HCT116 (cell line): Measurements from ENCODE around the gene BRD3OS. TPM values are rescaled to one million over a fixed set of nuclear protein-coding genes. Genes with fewer than 3 reads are reported as not detected.

Experiments
- ATAC-seq: fragments of 200-7000 bp; cut with Tn5 transposase; 2 replicates; pipeline ENCODE4 v1.9.1; 2020; ENCODE audit warnings: mild to moderate bottlenecking, moderate library complexity
- BruUV-seq: library from RNA; stranded (reverse); fragments of 400-500 nt; replicated peaks from 2 replicates; lab custom pipeline; 2021; lab: Mats Ljungman, UMichigan
- CTCF ChIA-PET: fragments of 300-600 bp; sonication (Branson Sonifier 250); formaldehyde crosslinking; loops from one replicate; lab custom pipeline; 2021; ENCODE audit warnings: antibody characterized with exemption; lab: Charles Lee
- POLR2A ChIA-PET: fragments of 300-600, 350-600 bp; sonication (Branson Sonifier 250); formaldehyde crosslinking; loops from one replicate; lab custom pipeline; 2021; ENCODE audit warnings: antibody characterized with exemption; lab: Charles Lee
- RAD21 ChIA-PET, 2 experiments: fragments of 300-600 bp; sonication (Branson Sonifier 250); formaldehyde crosslinking; loops; one replicate each; lab custom pipeline; 2023; ENCODE audit warnings: low total read pairs in 2 of 2; ENCODE audit not compliant: uncharacterized antibody in 2 of 2, unreplicated experiment in 2 of 2, low non-redundant PET in 1 of 2; lab: Charles Lee
- DNase-seq: peaks from one replicate; pipeline ENCODE4 v3.0.0-alpha.2; 2010; ENCODE audit warnings: low read depth, low spot score
- H2AFZ ChIP-seq: fragments of 200-600 bp; shearing (Covaris generic), sonication (generic); 2 replicates; pipeline ENCODE4 v1.6.1; 2017; ENCODE audit warnings: low read depth, mixed run types, mixed read lengths, antibody characterized with exemption, low read length; ENCODE audit not compliant: poor library complexity, severe bottlenecking
- H3K27ac ChIP-seq: 2 replicates; pipeline ENCODE4 v1.5.1; 2012; ENCODE audit warnings: low read depth, low read length
- H3K27me3 ChIP-seq: fragments of 200-600 bp; sonication (generic); 2 replicates; pipeline ENCODE4 v1.6.1; 2016; ENCODE audit warnings: mixed run types, low read length, mixed read lengths; ENCODE audit not compliant: insufficient read depth
- H3K36me3 ChIP-seq, 2 experiments: fragments of 200-500 bp in 1 of 2; fragments of 200-600 bp in 1 of 2; sonication (Bioruptor generic) in 1 of 2; sonication (generic) in 1 of 2; 2 replicates each; pipeline versions ENCODE4 v1.5.1 to v1.6.1; 2014 to 2016; ENCODE audit warnings: low read length in 2 of 2, inconsistent platforms in 1 of 2, mixed read lengths in 1 of 2, mixed run types in 1 of 2; ENCODE audit not compliant: insufficient read depth in 2 of 2, control insufficient read depth in 1 of 2
- H3K4me1 ChIP-seq, 2 experiments: fragments of 200-600 bp in 1 of 2; sonication (generic) in 1 of 2; 2 replicates each; pipeline versions ENCODE4 v1.5.1 to v1.6.1; 2012 to 2017; ENCODE audit warnings: low read length in 2 of 2, inconsistent platforms in 1 of 2, mild to moderate bottlenecking in 1 of 2, mixed read lengths in 1 of 2, mixed run types in 1 of 2, moderate library complexity in 1 of 2; ENCODE audit not compliant: insufficient read depth in 2 of 2, control insufficient read depth in 1 of 2
- H3K4me2 ChIP-seq: fragments of 200-600 bp; sonication (generic); 2 replicates; pipeline ENCODE4 v1.6.1; 2017; ENCODE audit warnings: mixed run types, low read length, mixed read lengths
- H3K4me3 ChIP-seq, 2 experiments: fragments of 200-600 bp in 1 of 2; sonication (generic) in 1 of 2; replicated peaks in 1 of 2; 2 replicates each; pipeline ENCODE4 v1.5.1; 2011 to 2016; ENCODE audit warnings: low read length in 2 of 2, control low read depth in 1 of 2, low read depth in 1 of 2, mild to moderate bottlenecking in 1 of 2, mixed read lengths in 1 of 2, mixed run types in 1 of 2
- H3K79me2 ChIP-seq: fragments of 200-600 bp; sonication (generic); 2 replicates; pipeline ENCODE4 v1.6.1; 2017; ENCODE audit warnings: mild to moderate bottlenecking, mixed run types, low read length, moderate library complexity, mixed read lengths; ENCODE audit not compliant: insufficient read depth
- H3K9ac ChIP-seq: fragments of 200-600 bp; sonication (generic); 2 replicates; pipeline ENCODE4 v1.6.1; 2016; ENCODE audit warnings: low read length, mixed read lengths
- H3K9me2 ChIP-seq: fragments of 200-600 bp; sonication (generic), shearing (Covaris generic); 2 replicates; pipeline ENCODE4 v1.6.1; 2017; ENCODE audit warnings: mixed run types, mild to moderate bottlenecking, moderate library complexity; ENCODE audit not compliant: insufficient read depth
- H3K9me3 ChIP-seq, 2 experiments: fragments of 200-500 bp in 1 of 2; fragments of 200-600 bp in 1 of 2; sonication (Bioruptor generic) in 1 of 2; sonication (generic) in 1 of 2; 2 replicates each; pipeline ENCODE4 v1.6.1; 2014 to 2017; ENCODE audit warnings: low read length in 2 of 2, mixed read lengths in 2 of 2, inconsistent platforms in 1 of 2, low read depth in 1 of 2, mild to moderate bottlenecking in 1 of 2, mixed run types in 1 of 2, moderate library complexity in 1 of 2; ENCODE audit not compliant: control insufficient read depth in 1 of 2, insufficient read depth in 1 of 2
- H4K20me1 ChIP-seq: fragments of 200-600 bp; sonication (generic), shearing (Covaris generic); 2 replicates; pipeline ENCODE4 v1.6.1; 2017; ENCODE audit warnings: mixed run types, mild to moderate bottlenecking, moderate library complexity; ENCODE audit not compliant: insufficient read depth
- ATF3 ChIP-seq: IDR thresholded peaks from 2 replicates; pipeline ENCODE4 v1.6.1; 2012
- EGR1 ChIP-seq: IDR thresholded peaks from 2 replicates; pipeline ENCODE4 v1.6.1; 2012; ENCODE audit warnings: low read depth
- POLR2AphosphoS5 ChIP-seq: IDR thresholded peaks from 2 replicates; pipeline ENCODE4 v1.6.1; 2011; ENCODE audit warnings: mild to moderate bottlenecking, low read depth, low read length, moderate library complexity
- RAD21 ChIP-seq: IDR thresholded peaks from 2 replicates; pipeline ENCODE4 v1.6.1; 2012; ENCODE audit warnings: low read depth, mild to moderate bottlenecking
- REST ChIP-seq: IDR thresholded peaks from 2 replicates; pipeline ENCODE4 v1.6.1; 2012; ENCODE audit warnings: low read depth
- ZFX ChIP-seq: fragments of 450-650 bp; IDR thresholded peaks from 2 replicates; pipeline ENCODE4 v1.6.1; 2017
- intact Hi-C: fragments of 100-400 bp; cut with micrococcal nuclease; formaldehyde crosslinking; loops from 2 replicates; pipeline ENCODE4 v1.10.0; 2022
- total RNA-seq: library from RNA; stranded (reverse); gene quantifications from one replicate; pipeline ENCODE4 v1.2.1, GENCODE V29; 2021; ENCODE audit not compliant: unreplicated experiment

The BRD3OS gene
- total RNA-seq, 1 experiment from 2014 or later = 17.0 TPM

GRCh38 chr9:134066526-134066912, 41.2 kb downstream of the BRD3OS start (continued):
- TF ChIP-seq REST (no peak), ATF3 (no peak), EGR1 (no peak), ZFX (no peak), RAD21 (no peak)

GRCh38 chr9:134066913-134067851, 41.9 kb downstream of the BRD3OS start:
- Histone ChIP-seq H3K4me1 (peaks cover 10 to 22% of the 10 kb centered on the region in 2 experiments; a peak in 3 of 4 replicates), H3K9me3 (no peaks in the 10 kb centered on the region), H3K9ac (peak overlapping the region; percentile 91), H3K9me2 (no peaks in the 10 kb centered on the region), H4K20me1 (no peaks in the 10 kb centered on the region), H3K4me2 (peak overlapping the region; percentile 76), H3K79me2 (peaks cover 47% of the 10 kb centered on the region), H3K27ac (peak overlapping the region; percentile 90), H3K36me3 (no peaks in the 10 kb centered on the region), H3K4me3 (peak overlapping the region; percentile 88 to 89), H3K27me3 (peaks cover 11% of the 10 kb centered on the region), H2AFZ (no peak overlapping the region)
- no TSS peak for BruUV-seq
- ATAC-seq (no peak), DNase-seq (no peak)
- ChIA-PET RAD21 (no interaction called here), CTCF (no interaction called here), POLR2A (no interaction called here)
- intact Hi-C loops = loop anchor here (1.0 kb wide), 1 partner anchor 42 kb away; the partner anchor contains the start of gene BRD3OS
- no peak for TF ChIP-seq ATF3
- TF ChIP-seq ZFX = peak; percentile 87
- no peak for TF ChIP-seq POLR2AphosphoS5
